GM23338 (cell line): ENCODE results near the gene LOC101059915.
"Not testable (repeated sequence)": the region's sequence is repeated elsewhere in the genome, so short reads cannot be mapped to it uniquely, and the experiment has no call there.

Experiments used
- CREB1 ChIP-seq: fragments of 250-450 bp; sonication (Bioruptor Pico); IDR thresholded peaks from 2 replicates; pipeline ENCODE4 v1.5.0; 2020; ENCODE audit warnings: low read depth, mild to moderate bottlenecking, moderate library complexity
- EZH2 ChIP-seq: fragments of 200-600 bp; sonication (generic); IDR thresholded peaks from one replicate; pipeline ENCODE4 v1.8.0; 2017; ENCODE audit warnings: antibody characterized with exemption, mild to moderate bottlenecking, low read depth; ENCODE audit not compliant: unreplicated experiment
- EZH2phosphoT487 ChIP-seq: fragments of 200-600 bp; sonication (generic); IDR thresholded peaks from one replicate; pipeline ENCODE4 v1.8.1; 2018; ENCODE audit warnings: antibody characterized with exemption; ENCODE audit not compliant: unreplicated experiment
- JUNB ChIP-seq: IDR thresholded peaks from one replicate; pipeline ENCODE4 v1.6.1; 2016; ENCODE audit warnings: antibody characterized with exemption; ENCODE audit not compliant: unreplicated experiment
- NANOG ChIP-seq: IDR thresholded peaks from 2 replicates; pipeline ENCODE4 v1.6.1; 2016; ENCODE audit warnings: antibody characterized with exemption, borderline replicate concordance
- POLR2AphosphoS5 ChIP-seq: IDR thresholded peaks from 2 replicates; pipeline ENCODE4 v1.6.1; 2016; ENCODE audit warnings: antibody characterized with exemption, low read depth
- ZNF114 ChIP-seq: fragments of 250-450 bp; sonication (Bioruptor Pico); IDR thresholded peaks from 2 replicates; pipeline ENCODE4 v1.5.0; 2020; ENCODE audit warnings: mild to moderate bottlenecking, moderate library complexity
- ZNF331 ChIP-seq: fragments of 250-450 bp; sonication (Bioruptor Pico); IDR thresholded peaks from 2 replicates; pipeline ENCODE4 v1.5.0; 2020; ENCODE audit warnings: low read depth, mild to moderate bottlenecking, moderate library complexity
- TF ChIP-seq, protein P1 (sequence below), 2 experiments: fragments of 200-600 bp in 1 of 2; sonication (generic) in 1 of 2; conservative IDR thresholded peaks; 2 replicates each; pipeline versions ENCODE4 v1.5.1 to v1.6.1; 2016 to 2017; ENCODE audit warnings: antibody characterized with exemption in 2 of 2, low read depth in 2 of 2, mild to moderate bottlenecking in 2 of 2, moderate library complexity in 1 of 2
- TF ChIP-seq, protein P2 (sequence below): IDR thresholded peaks from 2 replicates; pipeline ENCODE4 v1.6.1; 2016; ENCODE audit warnings: antibody characterized with exemption
- TF ChIP-seq, protein P3 (sequence below): IDR thresholded peaks from one replicate; pipeline ENCODE4 v1.6.1; 2018; ENCODE audit warnings: antibody characterized with exemption; ENCODE audit not compliant: unreplicated experiment
- TF ChIP-seq, protein P4 (sequence below): fragments of 250-450 bp; sonication (Bioruptor Pico); IDR thresholded peaks from 2 replicates; pipeline ENCODE4 v1.5.0; 2020; ENCODE audit warnings: mild to moderate bottlenecking, moderate library complexity

DNA sequence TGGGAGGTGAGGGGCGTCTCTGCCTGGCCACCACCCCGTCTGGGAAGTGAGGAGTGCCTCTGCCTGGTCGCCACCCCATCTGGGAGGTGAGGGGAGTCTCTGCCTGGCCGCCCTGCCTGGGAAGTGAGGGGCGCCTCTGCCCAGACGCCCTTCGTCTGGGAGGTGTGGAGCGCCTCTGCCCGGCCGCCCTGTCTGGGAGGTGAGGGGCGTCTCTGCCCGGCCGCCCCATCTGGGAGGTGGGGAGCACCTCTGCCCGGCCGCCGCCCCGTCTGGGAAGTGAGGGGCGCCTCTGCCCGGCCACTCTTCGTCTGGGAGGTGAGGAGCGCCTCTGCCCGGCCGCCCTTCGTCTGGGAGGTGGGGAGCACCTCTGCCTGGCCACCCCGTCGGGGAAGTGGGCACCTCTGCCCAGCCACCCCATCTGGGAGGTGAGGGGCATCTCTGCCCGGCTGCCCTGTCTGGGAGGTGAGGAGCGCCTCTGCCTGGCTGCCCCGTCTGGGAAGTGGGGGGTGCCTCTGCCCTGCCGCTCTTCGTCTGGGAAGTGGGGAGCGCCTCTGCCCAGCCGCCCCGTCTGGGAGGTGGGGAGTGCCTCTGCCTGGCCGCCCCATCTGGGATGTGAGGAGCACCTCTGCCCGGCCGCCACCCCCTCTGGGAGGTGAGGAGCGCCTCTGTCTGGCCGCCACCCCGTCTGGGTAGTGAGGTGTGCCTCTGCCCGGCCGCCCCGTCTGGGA lies 8.9 kb downstream of the LOC101059915 start:
- TF ChIP-seq, protein P1, sequence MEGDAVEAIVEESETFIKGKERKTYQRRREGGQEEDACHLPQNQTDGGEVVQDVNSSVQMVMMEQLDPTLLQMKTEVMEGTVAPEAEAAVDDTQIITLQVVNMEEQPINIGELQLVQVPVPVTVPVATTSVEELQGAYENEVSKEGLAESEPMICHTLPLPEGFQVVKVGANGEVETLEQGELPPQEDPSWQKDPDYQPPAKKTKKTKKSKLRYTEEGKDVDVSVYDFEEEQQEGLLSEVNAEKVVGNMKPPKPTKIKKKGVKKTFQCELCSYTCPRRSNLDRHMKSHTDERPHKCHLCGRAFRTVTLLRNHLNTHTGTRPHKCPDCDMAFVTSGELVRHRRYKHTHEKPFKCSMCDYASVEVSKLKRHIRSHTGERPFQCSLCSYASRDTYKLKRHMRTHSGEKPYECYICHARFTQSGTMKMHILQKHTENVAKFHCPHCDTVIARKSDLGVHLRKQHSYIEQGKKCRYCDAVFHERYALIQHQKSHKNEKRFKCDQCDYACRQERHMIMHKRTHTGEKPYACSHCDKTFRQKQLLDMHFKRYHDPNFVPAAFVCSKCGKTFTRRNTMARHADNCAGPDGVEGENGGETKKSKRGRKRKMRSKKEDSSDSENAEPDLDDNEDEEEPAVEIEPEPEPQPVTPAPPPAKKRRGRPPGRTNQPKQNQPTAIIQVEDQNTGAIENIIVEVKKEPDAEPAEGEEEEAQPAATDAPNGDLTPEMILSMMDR (conservative IDR thresholded peaks at IDR 0.05; ENCODE audit: low read depth in 2 of 2) = not testable (repeated sequence)
- TF ChIP-seq, protein P2, sequence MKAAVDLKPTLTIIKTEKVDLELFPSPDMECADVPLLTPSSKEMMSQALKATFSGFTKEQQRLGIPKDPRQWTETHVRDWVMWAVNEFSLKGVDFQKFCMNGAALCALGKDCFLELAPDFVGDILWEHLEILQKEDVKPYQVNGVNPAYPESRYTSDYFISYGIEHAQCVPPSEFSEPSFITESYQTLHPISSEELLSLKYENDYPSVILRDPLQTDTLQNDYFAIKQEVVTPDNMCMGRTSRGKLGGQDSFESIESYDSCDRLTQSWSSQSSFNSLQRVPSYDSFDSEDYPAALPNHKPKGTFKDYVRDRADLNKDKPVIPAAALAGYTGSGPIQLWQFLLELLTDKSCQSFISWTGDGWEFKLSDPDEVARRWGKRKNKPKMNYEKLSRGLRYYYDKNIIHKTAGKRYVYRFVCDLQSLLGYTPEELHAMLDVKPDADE = not testable (repeated sequence)
- TF ChIP-seq, protein P3, sequence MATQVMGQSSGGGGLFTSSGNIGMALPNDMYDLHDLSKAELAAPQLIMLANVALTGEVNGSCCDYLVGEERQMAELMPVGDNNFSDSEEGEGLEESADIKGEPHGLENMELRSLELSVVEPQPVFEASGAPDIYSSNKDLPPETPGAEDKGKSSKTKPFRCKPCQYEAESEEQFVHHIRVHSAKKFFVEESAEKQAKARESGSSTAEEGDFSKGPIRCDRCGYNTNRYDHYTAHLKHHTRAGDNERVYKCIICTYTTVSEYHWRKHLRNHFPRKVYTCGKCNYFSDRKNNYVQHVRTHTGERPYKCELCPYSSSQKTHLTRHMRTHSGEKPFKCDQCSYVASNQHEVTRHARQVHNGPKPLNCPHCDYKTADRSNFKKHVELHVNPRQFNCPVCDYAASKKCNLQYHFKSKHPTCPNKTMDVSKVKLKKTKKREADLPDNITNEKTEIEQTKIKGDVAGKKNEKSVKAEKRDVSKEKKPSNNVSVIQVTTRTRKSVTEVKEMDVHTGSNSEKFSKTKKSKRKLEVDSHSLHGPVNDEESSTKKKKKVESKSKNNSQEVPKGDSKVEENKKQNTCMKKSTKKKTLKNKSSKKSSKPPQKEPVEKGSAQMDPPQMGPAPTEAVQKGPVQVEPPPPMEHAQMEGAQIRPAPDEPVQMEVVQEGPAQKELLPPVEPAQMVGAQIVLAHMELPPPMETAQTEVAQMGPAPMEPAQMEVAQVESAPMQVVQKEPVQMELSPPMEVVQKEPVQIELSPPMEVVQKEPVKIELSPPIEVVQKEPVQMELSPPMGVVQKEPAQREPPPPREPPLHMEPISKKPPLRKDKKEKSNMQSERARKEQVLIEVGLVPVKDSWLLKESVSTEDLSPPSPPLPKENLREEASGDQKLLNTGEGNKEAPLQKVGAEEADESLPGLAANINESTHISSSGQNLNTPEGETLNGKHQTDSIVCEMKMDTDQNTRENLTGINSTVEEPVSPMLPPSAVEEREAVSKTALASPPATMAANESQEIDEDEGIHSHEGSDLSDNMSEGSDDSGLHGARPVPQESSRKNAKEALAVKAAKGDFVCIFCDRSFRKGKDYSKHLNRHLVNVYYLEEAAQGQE = not testable (repeated sequence)
- TF ChIP-seq EZH2phosphoT487; CREB1 (CRISPR knock-in tag); ZNF114 (CRISPR knock-in tag); EZH2; POLR2AphosphoS5; JUNB; ZNF331 (CRISPR knock-in tag); NANOG: not testable (repeated sequence)
- TF ChIP-seq, protein P4, sequence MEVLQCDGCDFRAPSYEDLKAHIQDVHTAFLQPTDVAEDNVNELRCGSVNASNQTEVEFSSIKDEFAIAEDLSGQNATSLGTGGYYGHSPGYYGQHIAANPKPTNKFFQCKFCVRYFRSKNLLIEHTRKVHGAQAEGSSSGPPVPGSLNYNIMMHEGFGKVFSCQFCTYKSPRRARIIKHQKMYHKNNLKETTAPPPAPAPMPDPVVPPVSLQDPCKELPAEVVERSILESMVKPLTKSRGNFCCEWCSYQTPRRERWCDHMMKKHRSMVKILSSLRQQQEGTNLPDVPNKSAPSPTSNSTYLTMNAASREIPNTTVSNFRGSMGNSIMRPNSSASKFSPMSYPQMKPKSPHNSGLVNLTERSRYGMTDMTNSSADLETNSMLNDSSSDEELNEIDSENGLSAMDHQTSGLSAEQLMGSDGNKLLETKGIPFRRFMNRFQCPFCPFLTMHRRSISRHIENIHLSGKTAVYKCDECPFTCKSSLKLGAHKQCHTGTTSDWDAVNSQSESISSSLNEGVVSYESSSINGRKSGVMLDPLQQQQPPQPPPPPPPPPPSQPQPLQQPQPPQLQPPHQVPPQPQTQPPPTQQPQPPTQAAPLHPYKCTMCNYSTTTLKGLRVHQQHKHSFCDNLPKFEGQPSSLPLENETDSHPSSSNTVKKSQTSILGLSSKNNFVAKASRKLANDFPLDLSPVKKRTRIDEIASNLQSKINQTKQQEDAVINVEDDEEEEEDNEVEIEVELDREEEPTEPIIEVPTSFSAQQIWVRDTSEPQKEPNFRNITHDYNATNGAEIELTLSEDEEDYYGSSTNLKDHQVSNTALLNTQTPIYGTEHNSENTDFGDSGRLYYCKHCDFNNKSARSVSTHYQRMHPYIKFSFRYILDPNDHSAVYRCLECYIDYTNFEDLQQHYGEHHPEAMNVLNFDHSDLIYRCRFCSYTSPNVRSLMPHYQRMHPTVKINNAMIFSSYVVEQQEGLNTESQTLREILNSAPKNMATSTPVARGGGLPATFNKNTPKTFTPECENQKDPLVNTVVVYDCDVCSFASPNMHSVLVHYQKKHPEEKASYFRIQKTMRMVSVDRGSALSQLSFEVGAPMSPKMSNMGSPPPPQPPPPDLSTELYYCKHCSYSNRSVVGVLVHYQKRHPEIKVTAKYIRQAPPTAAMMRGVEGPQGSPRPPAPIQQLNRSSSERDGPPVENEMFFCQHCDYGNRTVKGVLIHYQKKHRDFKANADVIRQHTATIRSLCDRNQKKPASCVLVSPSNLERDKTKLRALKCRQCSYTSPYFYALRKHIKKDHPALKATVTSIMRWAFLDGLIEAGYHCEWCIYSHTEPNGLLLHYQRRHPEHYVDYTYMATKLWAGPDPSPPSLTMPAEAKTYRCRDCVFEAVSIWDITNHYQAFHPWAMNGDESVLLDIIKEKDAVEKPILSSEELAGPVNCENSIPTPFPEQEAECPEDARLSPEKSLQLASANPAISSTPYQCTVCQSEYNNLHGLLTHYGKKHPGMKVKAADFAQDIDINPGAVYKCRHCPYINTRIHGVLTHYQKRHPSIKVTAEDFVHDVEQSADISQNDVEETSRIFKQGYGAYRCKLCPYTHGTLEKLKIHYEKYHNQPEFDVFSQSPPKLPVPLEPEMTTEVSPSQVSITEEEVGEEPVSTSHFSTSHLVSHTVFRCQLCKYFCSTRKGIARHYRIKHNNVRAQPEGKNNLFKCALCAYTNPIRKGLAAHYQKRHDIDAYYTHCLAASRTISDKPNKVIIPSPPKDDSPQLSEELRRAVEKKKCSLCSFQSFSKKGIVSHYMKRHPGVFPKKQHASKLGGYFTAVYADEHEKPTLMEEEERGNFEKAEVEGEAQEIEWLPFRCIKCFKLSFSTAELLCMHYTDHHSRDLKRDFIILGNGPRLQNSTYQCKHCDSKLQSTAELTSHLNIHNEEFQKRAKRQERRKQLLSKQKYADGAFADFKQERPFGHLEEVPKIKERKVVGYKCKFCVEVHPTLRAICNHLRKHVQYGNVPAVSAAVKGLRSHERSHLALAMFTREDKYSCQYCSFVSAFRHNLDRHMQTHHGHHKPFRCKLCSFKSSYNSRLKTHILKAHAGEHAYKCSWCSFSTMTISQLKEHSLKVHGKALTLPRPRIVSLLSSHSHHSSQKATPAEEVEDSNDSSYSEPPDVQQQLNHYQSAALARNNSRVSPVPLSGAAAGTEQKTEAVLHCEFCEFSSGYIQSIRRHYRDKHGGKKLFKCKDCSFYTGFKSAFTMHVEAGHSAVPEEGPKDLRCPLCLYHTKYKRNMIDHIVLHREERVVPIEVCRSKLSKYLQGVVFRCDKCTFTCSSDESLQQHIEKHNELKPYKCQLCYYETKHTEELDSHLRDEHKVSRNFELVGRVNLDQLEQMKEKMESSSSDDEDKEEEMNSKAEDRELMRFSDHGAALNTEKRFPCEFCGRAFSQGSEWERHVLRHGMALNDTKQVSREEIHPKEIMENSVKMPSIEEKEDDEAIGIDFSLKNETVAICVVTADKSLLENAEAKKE (CRISPR knock-in tag) = not testable (repeated sequence)
